ENCODE measurements around the gene IFNGR2. TPM values are rescaled to one million over a fixed set of nuclear protein-coding genes. Genes with fewer than 3 reads are reported as not detected.

IFNGR2 gene
- total and polyA plus RNA-seq, 2 of the 8 experiments (the other 6 are each of a cell fraction or from before 2014, with no cell fraction given): 36.0 to 46.4 TPM

- Histone ChIP-seq H3K4me1 (replicated peaks in 1 of 4; ENCODE audit: control insufficient read depth in 3 of 4, insufficient read depth in 4 of 4, low read length in 3 of 4) (peaks cover 4 to 13% (median 7%) of the 10 kb centered on the region in 4 experiments; a peak in 6 of 7 replicates), H3K36me3 (ENCODE audit: control insufficient read depth in 2 of 4, insufficient read depth in 4 of 4, low read length in 3 of 4) (peaks cover 3 to 13% (median 9%) of the 10 kb centered on the region in 4 experiments; a peak in 5 of 8 replicates), H3K23me2 (ENCODE audit: low read depth, low read length) (no peaks in the 10 kb centered on the region), H3K4me2 (ENCODE audit: insufficient read depth in 1 of 2, low read depth in 2 of 2, low read length in 2 of 2) (no peak overlapping the region), H3K79me1 (ENCODE audit: low read depth, low read length) (peaks cover 12% of the 10 kb centered on the region), H3K56ac (replicated peaks; ENCODE audit: insufficient read length, low read depth, low read length) (no peak overlapping the region), H3K9ac (replicated peaks in 1 of 4; ENCODE audit: extremely low read depth in 1 of 4, low read depth in 3 of 4, low read length in 3 of 4) (no peak overlapping the region), H3K18ac (ENCODE audit: extremely low read depth, low read length) (no peak overlapping the region), H2BK12ac (ENCODE audit: low read depth, low read length) (no peak overlapping the region), H4K8ac (ENCODE audit: extremely low read depth, insufficient read depth, low read length) (no peak overlapping the region), H2AFZ (ENCODE audit: low read length) (no peak overlapping the region), H4K20me1 (replicated peaks in 1 of 2; ENCODE audit: control insufficient read depth in 1 of 2, insufficient read depth in 2 of 2, low read length in 2 of 2) (peaks cover 5 to 7% of the 10 kb centered on the region in 2 experiments), H2AK5ac (ENCODE audit: low read depth, low read length) (no peak overlapping the region), H3K4me3 (ENCODE audit: extremely low read depth in 1 of 4, insufficient read depth in 2 of 4, low read depth in 3 of 4, low read length in 4 of 4) (no peak overlapping the region), H2BK15ac (ENCODE audit: low read length) (no peak overlapping the region), H2BK5ac (ENCODE audit: low read depth, low read length) (no peak overlapping the region), H3K4ac (replicated peaks; ENCODE audit: insufficient read length, low read depth, low read length) (no peak overlapping the region), H3K23ac (ENCODE audit: insufficient read length) (no peak overlapping the region), H3K79me2 (ENCODE audit: control insufficient read depth in 1 of 2, insufficient read depth in 2 of 2, low read length in 2 of 2) (peaks cover 4 to 78% of the 10 kb centered on the region in 2 experiments), H2BK120ac (replicated peaks; ENCODE audit: low read depth, low read length) (no peak overlapping the region), H3K14ac (ENCODE audit: insufficient read length) (no peak overlapping the region), H4K5ac (ENCODE audit: insufficient read length, low read depth, low read length) (no peak overlapping the region), H3K27ac (ENCODE audit: low read depth, low read length) (no peak overlapping the region), H4K91ac (replicated peaks; ENCODE audit: insufficient read length, low read length) (no peak overlapping the region), H2BK20ac (ENCODE audit: low read length) (no peak overlapping the region), H3K27me3 (replicated peaks in 1 of 4; ENCODE audit: control insufficient read depth in 3 of 4, extremely low read depth in 1 of 4, insufficient read depth in 3 of 4, low read length in 3 of 4) (no peaks in the 10 kb centered on the region), H3K9me3 (ENCODE audit: insufficient read depth in 2 of 2, low read depth in 1 of 2, low read length in 1 of 2) (no peaks in the 10 kb centered on the region)
- FAIRE-seq (no peak), DNase-seq (ENCODE audit: low read depth in 1 of 2, low spot score in 2 of 2) (no peak)
- TF ChIP-seq CEBPB (IDR thresholded peaks at IDR 0.05; ENCODE audit: low read depth, low read length): no peak
- TF ChIP-seq SP1 (IDR thresholded peaks at IDR 0.05; ENCODE audit: low read depth, low read length): no peak
- no peak for TF ChIP-seq POLR2AphosphoS5 (IDR thresholded peaks at IDR 0.05; ENCODE audit: low read depth, low read length)
- TF ChIP-seq EZH2 (IDR thresholded peaks at IDR 0.05; ENCODE audit: low read depth, low read length, severe bottlenecking): no peak
- 90% methylated on average over 8 of the region's 8 CpGs; no CpG with 5 or more reads in 1 of the 2 experiments for WGBS, 2 experiments (ENCODE audit: extremely low coverage in 1 of 2, insufficient coverage in 1 of 2, insufficient read length in 1 of 2, insufficient replicate concordance in 2 of 2, low coverage in 1 of 2, low lambda C conversion rate in 2 of 2, missing lambda C conversion rate in 1 of 2)
- ChIA-PET CTCF (ENCODE audit: partially characterized antibody) (interaction anchor here (0.6 to 1.2 kb wide), 3 partner anchors 27 to 184 kb away, joined by 3 read pairs; no protein-coding TSS in a partner anchor), POLR2A (ENCODE audit: partially characterized antibody) (interaction anchor here (0.6 to 1.1 kb wide), 3 partner anchors 10 to 365 kb away, joined by 3 to 4 read pairs (median 3); no protein-coding TSS in a partner anchor)
Observed at GRCh38 chr21:33411949-33412430, 8.8 kb downstream of the IFNGR2 start.
